Measurements from ENCODE around the gene KRTAP16-1.
"Not testable (repeated sequence)": the region's sequence is repeated elsewhere in the genome, so short reads cannot be mapped to it uniquely, and the experiment has no call there.

The KRTAP16-1 gene

GRCh38 chr17:41301916-41302901 is 6.9 kb downstream of the KRTAP16-1 start, which contains the start of gene KRTAP29-1:
TSS of gene KRTAP29-1 (minus strand) at chr17:41302851. CDS start at chr17:41302851, 0 bp downstream.
- no peak for DNase-seq (ENCODE audit: low spot score)

- DNase-seq (ENCODE audit: low spot score) = no peak
Observed at GRCh38 chr17:41301204-41301790, 7.8 kb downstream of the KRTAP16-1 start.

DNA sequence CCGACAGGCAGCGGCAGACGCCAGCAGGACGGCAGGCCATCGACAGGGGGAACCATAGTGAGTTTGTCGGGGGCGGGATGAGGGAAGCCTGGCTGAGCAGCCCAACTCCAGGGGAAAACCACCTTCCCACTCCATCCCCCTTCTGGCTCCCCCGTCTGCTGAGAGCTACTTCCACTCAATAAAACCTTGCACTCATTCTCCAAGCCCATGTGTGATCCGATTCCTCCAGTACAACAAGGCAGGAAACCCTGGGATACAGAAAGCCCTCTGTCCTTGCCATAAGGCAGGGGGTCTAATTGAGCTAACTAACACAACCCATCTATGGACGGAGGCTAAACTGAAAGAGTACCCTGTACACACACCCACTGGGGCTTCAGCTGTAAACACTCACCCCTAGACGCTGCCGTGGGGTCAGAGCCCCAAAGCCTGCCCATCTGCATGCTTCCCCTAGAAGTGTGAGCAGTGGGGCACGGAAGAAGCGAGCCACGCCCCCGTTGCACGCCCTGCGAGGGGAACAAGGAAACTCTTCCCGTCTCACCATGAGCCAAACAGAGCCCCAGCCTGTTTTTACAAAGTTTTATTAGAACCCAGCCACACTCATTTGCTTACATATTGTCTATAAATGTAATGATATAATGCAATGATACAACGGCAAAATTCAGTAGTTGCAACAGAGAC is 10.5 kb downstream of the KRTAP16-1 start:
- no peak for DNase-seq (ENCODE audit: low spot score)

DNA sequence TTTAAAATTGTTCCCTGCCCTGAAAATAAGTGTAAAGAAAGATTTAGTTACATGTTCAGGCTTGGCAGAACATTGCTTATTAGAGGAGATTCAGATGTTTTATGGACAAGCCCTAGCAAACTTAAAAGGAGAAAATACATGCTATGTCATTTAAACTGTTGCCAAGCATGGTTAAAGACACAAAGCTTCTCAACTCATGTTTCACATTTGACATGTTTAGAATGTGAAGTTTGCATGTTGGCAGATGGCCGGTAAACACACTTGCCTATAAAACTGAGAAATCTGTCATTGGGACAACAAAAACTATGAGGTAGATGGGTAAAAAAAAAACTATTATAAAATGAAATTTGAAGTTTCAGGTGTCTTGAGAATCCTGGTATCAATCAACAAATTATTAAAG is 12.3 kb downstream of the KRTAP16-1 start:
- DNase-seq (ENCODE audit: low spot score) = no peak

- DNase-seq (ENCODE audit: low spot score) = no peak
Observed at GRCh38 chr17:41294016-41294415, 15.1 kb downstream of the KRTAP16-1 start.

DNA sequence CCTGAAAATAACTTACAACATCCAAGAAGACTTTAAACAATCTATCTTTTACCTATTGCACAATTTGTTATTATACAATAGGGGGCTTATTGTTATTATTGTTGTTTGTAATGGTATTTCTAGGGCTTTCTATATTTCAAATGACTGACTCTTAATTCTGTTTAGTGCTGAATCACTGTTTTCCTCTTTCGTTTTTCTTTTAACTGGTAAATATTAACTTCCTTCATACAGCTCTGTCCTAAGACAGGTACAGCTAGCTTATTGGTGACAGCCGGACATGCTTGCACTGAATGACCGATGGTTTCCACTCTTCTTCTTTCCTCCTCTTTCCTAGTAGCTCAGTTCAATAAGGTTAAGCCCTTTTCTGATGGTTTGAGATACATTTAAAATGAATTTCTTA is 22.1 kb downstream of the KRTAP16-1 start:
- no peak for DNase-seq (ENCODE audit: low spot score)

DNA sequence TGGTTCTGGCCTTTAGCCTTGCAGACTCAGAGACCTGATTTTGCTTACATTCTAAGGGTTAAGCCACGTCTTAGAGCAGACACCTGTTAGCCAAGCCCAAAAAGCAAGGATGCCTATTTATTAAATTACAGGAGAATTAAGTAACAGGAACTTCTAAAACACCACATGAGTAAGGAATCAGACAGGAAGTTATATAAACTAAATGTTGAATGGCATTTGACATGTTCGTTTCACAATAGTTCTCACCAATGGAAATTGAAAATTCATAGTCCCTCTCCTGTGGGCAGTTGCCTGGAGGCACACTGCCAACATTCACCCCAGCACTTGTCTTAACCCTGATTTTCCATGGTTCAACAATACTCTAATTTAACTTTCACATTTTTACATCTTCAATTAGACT is 24.6 kb downstream of the KRTAP16-1 start:
- no peak for DNase-seq (ENCODE audit: low spot score)

DNA sequence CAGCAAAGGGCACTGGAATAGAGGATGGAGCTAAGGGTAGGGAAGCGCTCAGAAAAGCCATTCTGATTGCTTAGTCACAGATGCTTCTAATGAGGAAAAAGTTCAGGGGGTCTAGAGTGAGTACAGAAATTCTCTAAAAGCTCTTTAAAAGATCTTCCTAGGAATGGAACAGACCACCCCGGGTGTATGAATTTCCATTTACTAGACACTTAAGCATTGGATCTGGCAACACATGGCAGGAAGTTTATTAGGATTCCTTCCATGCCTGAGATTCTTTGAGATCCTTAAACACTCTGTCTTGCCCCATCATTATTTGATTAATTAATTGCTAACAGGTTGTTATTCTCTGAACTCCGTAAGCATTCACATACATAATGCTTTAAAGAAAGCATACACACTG is 25.1 kb downstream of the KRTAP16-1 start:
- DNase-seq (ENCODE audit: low spot score) = no peak

DNA sequence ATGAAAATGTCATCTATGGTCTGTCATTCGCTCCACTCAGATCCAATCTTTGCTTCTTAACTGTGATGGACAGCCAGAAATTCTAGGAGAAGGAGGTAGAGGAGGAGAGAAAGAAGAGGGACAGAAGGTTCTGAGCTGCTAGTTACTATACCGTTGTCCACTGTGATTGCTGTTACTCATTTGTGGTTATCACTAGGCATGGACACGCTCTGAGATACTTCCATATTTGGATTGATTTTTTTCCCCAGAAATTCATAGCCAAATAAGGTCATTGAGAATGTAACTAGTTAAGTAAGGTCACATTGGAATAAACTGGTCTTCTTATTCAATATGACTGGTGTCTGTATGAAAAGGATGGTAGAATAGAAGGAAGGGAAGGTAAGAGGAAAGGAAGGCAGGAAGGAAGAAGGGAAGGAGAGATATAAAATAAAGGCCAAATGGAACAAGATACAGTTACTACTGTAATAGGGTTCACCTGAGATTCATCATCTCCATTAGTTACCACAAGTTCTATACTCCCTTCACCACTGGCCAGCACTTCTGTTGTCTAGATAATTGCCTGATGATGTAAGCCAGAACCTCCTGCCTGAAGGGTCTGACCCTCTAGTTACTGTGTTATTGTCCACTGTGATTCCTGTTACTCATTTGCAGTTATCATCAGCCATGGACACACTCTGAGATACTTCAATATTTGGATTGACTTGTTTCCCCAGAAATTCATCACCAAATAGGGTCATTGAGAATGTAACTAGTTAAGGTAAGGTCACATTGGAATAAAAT is 30.7 kb downstream of the KRTAP16-1 start:
- DNase-seq (ENCODE audit: low spot score) = no peak

GRCh38 chr17:41275648-41276190 is 33.4 kb downstream of the KRTAP16-1 start, which contains the start of gene KRTAP9-7:
TSS of gene KRTAP9-7 (plus strand) at chr17:41275698. CDS start at chr17:41275698, 0 bp downstream.
- DNase-seq (ENCODE audit: low spot score) = not testable (repeated sequence)

DNA sequence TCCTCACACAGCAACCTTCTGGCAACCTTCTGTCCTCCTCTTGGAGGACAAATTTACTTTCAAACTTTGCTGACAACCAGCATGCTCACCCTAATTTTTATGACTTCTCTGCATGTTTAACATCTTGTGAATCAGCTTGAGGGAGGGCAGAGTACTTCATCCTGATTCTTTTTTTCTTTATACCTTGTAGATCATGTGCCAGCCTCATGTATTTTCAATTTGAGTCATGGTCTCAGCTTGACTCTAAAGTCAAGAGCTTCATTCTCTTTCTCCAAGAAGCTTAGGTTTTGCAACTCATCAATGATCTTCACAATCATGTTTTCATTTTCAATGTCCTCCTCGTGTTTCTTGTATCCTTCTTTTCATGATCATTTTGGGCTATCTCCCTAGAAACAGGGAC is 37.3 kb downstream of the KRTAP16-1 start:
- DNase-seq (ENCODE audit: low spot score) = no peak

DNA sequence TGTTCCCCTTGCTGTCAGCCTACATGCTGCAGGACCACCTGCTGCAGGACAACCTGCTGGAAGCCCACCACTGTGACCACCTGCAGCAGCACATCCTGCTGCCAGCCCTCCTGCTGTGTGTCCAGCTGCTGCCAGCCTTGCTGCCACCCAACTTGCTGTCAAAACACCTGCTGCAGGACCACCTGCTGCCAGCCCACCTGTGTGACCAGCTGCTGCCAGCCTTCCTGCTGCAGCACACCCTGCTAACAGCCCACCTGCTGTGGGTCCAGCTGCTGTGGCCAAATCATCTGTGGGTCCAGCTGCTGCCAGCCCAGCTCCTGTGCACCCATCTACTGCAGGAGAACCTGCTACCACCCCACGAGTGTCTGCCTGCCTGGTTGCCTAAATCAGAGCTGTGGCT is 37.8 kb downstream of the KRTAP16-1 start:
- DNase-seq (ENCODE audit: low spot score) = not testable (repeated sequence)

GRCh38 chr17:41267711-41268110 is 41.4 kb downstream of the KRTAP16-1 start:
- DNase-seq (ENCODE audit: low spot score) = no peak

DNA sequence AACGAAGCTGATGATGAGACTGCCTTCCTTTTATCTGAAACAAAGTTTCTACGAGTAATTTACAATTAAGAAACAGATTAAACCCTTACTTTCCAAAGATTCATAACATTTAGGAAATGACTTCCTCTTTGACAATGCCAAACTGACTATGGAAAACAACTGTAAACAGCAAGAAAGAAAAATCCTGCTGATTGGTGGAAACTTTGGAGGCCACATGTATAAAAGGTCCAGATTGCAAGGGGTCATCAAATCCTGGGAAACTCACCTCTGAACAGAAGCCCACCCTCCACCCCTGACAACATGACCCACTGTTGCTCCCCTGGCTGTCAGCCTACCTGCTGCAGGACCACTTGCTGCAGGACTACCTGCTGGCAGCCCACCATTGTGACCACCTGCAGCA is 44.0 kb downstream of the KRTAP16-1 start, which contains the start of gene KRTAP9-6:
Gene KRTAP9-6 (plus strand): TSS at position 301 of the 400 bp plus-strand sequence. CDS start 0 bp downstream, at position 301.
- no peak for DNase-seq (ENCODE audit: low spot score)

DNA sequence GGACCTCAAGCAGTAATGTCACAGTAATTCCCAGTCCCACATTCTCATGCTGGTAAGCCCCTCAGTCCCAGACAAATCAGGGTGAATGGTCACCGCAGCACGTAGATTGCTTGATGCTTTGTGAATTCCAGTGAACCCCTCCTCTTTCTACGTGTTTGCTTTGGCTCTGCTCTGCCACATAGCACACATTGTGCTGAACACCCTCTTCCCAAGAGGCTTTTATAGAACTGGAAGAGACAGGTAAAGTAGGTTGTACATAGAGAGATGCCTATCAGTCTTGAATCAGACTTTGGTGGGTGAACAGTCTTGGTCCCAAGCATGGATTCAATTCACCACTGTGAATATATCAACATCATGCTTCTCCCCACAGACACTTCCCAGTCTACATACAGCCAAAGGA is 44.5 kb downstream of the KRTAP16-1 start:
- DNase-seq (ENCODE audit: low spot score) = no peak

GRCh38 chr17:41263212-41263611 is 45.9 kb downstream of the KRTAP16-1 start:
- DNase-seq (ENCODE audit: low spot score) = no peak

- no peak for DNase-seq (ENCODE audit: low spot score)
Observed at GRCh38 chr17:41258406-41258805, 50.7 kb downstream of the KRTAP16-1 start.

All from D341Med (cell line).